Neural cell (in vitro differentiated cells): Measurements from ENCODE around the gene TMBIM1. TPM values are rescaled to one million over a fixed set of nuclear protein-coding genes. Genes with fewer than 3 reads are reported as not detected.

ENCODE experiments used
- H2AFZ ChIP-seq: fragments of 200-600, 300-800 bp; sonication (generic), shearing (Covaris generic); 2 replicates; pipeline ENCODE4 v1.6.0; 2014; ENCODE audit warnings: low read depth, mild to moderate bottlenecking, antibody characterized with exemption, low read length, moderate library complexity
- H3F3A ChIP-seq: fragments of 200-600 bp; shearing (Covaris generic); 2 replicates; pipeline ENCODE4 v1.6.1; 2016; ENCODE audit warnings: mild to moderate bottlenecking, moderate library complexity, mixed read lengths, antibody characterized with exemption, low read length; ENCODE audit not compliant: insufficient read depth, poor library complexity, severe bottlenecking
- H3K27ac ChIP-seq: fragments of 200-600, 300-800 bp; sonication (generic), shearing (Covaris generic); 2 replicates; pipeline ENCODE4 v1.5.1; 2014; ENCODE audit warnings: mild to moderate bottlenecking, low read length, moderate library complexity
- H3K27me3 ChIP-seq: fragments of 300-800, 200-600 bp; sonication (generic), shearing (Covaris generic); 2 replicates; pipeline ENCODE4 v1.6.0; 2014; ENCODE audit warnings: mild to moderate bottlenecking, low read depth, low read length, moderate library complexity; ENCODE audit not compliant: insufficient read depth
- H3K36me3 ChIP-seq: fragments of 300-800, 200-600 bp; sonication (generic), shearing (Covaris generic); 2 replicates; pipeline ENCODE4 v1.5.1; 2014; ENCODE audit warnings: mild to moderate bottlenecking, antibody characterized with exemption, low read length, moderate library complexity; ENCODE audit not compliant: insufficient read depth
- H3K4me2 ChIP-seq: fragments of 300-800, 200-600 bp; sonication (generic), shearing (Covaris generic); 2 replicates; pipeline ENCODE4 v1.6.0; 2014; ENCODE audit warnings: mild to moderate bottlenecking, low read length
- H3K4me3 ChIP-seq: fragments of 300-800, 200-600 bp; sonication (generic), shearing (Covaris generic); 2 replicates; pipeline ENCODE4 v1.5.1; 2014; ENCODE audit warnings: mild to moderate bottlenecking, low read length, moderate library complexity
- H3K79me2 ChIP-seq: fragments of 200-600 bp; shearing (Covaris generic); replicated peaks from 2 replicates; pipeline ENCODE4 v1.6.0; 2014; ENCODE audit warnings: mild to moderate bottlenecking, low read length, moderate library complexity; ENCODE audit not compliant: insufficient read depth
- H3K9ac ChIP-seq: fragments of 300-800, 200-600 bp; sonication (generic), shearing (Covaris generic); 2 replicates; pipeline ENCODE4 v1.6.1; 2016; ENCODE audit warnings: mild to moderate bottlenecking, low read length, mixed read lengths
- H3K9me2 ChIP-seq: fragments of 200-600 bp; shearing (Covaris generic); 2 replicates; pipeline ENCODE4 v1.6.1; 2016; ENCODE audit warnings: mild to moderate bottlenecking, low read length, mixed read lengths; ENCODE audit not compliant: insufficient read depth
- H3K9me3 ChIP-seq: fragments of 200-600, 300-800 bp; sonication (generic), shearing (Covaris generic); 2 replicates; pipeline ENCODE4 v1.6.1; 2016; ENCODE audit warnings: mild to moderate bottlenecking, mixed run types, low read length, moderate library complexity, mixed read lengths
- H4K20me1 ChIP-seq: fragments of 200-600 bp; shearing (Covaris generic); 2 replicates; pipeline ENCODE4 v1.6.1; 2016; ENCODE audit warnings: mild to moderate bottlenecking, mixed run types; ENCODE audit not compliant: insufficient read depth
- CTCF ChIP-seq: fragments of 450-650 bp; IDR thresholded peaks from 2 replicates; pipeline ENCODE4 v1.5.1; 2014; ENCODE audit warnings: antibody characterized with exemption, mild to moderate bottlenecking, moderate library complexity; ENCODE audit not compliant: poor library complexity, severe bottlenecking
- EP300 ChIP-seq: fragments of 450-650 bp; conservative IDR thresholded peaks from 2 replicates; pipeline ENCODE4 v1.6.1; 2014; ENCODE audit warnings: antibody characterized with exemption, mild to moderate bottlenecking, moderate library complexity; ENCODE audit not compliant: poor library complexity, severe bottlenecking
- EZH2 ChIP-seq: fragments of 200-600, 300-800 bp; shearing (Covaris generic), sonication (generic); IDR thresholded peaks from 2 replicates; pipeline ENCODE4 v1.6.1; 2014; ENCODE audit warnings: antibody characterized with exemption, low read length, borderline replicate concordance, mild to moderate bottlenecking; ENCODE audit not compliant: insufficient read depth, poor library complexity, severe bottlenecking
- MXI1 ChIP-seq: fragments of 450-650 bp; conservative IDR thresholded peaks from 2 replicates; pipeline ENCODE4 v1.6.1; 2014; ENCODE audit warnings: antibody characterized with exemption, mild to moderate bottlenecking; ENCODE audit not compliant: poor library complexity, severe bottlenecking
- POLR2AphosphoS5 ChIP-seq: IDR thresholded peaks from 2 replicates; pipeline ENCODE4 v1.6.1; 2012
- RAD21 ChIP-seq: fragments of 450-650 bp; conservative IDR thresholded peaks from 2 replicates; pipeline ENCODE4 v1.6.1; 2014; ENCODE audit warnings: antibody characterized with exemption, mild to moderate bottlenecking, moderate library complexity
- SMC3 ChIP-seq: fragments of 450-650 bp; conservative IDR thresholded peaks from 2 replicates; pipeline ENCODE4 v1.6.1; 2014; ENCODE audit warnings: antibody characterized with exemption, mild to moderate bottlenecking, moderate library complexity; ENCODE audit not compliant: poor library complexity
- TAF1 ChIP-seq: IDR thresholded peaks from 2 replicates; pipeline ENCODE4 v1.6.1; 2012; ENCODE audit warnings: low read depth
- polyA plus RNA-seq: library from polyadenylated mRNA; depleted of rRNA; stranded (reverse); fragments of >200 nt; gene quantifications from 2 replicates; pipeline ENCODE4 v1.2.3, GENCODE V29; 2014
- TF ChIP-seq, protein P1 (sequence below): IDR thresholded peaks from 2 replicates; pipeline ENCODE4 v1.6.1; 2012; ENCODE audit warnings: borderline replicate concordance

The TMBIM1 gene
- polyA plus RNA-seq, 1 donor from 2014 or later = not detected

DNA sequence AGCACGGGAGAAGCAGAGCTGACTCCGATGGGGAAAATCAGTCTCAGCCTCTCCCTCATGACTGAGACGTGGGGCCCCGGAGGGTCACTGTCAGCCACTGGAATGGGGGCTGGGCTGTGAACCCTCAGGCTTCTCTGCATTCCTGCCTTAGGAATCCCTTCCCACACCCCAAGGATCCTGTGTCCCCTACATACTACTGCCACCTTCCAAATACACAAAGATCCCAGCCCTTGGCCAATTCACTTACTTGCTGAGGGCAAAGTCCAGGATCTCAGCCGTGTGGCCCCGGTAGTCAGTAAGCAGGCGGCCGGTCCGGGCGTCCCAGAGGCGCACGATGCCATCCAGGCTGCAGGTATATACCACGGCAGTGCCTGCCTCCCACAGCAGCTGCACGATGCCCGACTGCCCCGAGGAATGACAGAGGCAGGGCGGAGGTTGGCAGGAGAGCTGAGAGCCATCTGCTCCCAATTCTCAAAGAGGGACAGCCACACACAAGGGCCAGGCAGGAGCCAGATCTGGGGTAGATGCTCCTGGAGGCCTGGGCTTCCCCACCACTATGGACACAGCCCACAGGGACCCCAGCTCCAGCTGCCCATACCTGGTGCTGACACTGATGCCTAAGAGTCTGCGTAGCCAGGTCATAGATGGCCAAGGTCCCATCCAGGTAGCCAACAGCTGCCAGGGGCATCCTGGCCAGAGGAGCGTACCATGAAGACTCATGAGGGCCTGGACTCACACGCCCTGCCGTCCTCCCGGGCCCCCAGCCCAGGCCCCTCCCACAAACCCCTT lies 27.3 kb downstream of the TMBIM1 start:
- Histone ChIP-seq H3K27ac (no peak overlapping the region), H3K4me3 (no peak overlapping the region), H3K9ac (no peak overlapping the region), H3K27me3 (no peaks in the 10 kb centered on the region), H2AFZ (no peak overlapping the region), H4K20me1 (no peaks in the 10 kb centered on the region), H3F3A (no peaks in the 10 kb centered on the region), H3K79me2 (peaks cover 9% of the 10 kb centered on the region), H3K36me3 (no peaks in the 10 kb centered on the region), H3K9me2 (no peaks in the 10 kb centered on the region), H3K4me2 (no peak overlapping the region), H3K9me3 (no peaks in the 10 kb centered on the region)
- TF ChIP-seq, protein P1, sequence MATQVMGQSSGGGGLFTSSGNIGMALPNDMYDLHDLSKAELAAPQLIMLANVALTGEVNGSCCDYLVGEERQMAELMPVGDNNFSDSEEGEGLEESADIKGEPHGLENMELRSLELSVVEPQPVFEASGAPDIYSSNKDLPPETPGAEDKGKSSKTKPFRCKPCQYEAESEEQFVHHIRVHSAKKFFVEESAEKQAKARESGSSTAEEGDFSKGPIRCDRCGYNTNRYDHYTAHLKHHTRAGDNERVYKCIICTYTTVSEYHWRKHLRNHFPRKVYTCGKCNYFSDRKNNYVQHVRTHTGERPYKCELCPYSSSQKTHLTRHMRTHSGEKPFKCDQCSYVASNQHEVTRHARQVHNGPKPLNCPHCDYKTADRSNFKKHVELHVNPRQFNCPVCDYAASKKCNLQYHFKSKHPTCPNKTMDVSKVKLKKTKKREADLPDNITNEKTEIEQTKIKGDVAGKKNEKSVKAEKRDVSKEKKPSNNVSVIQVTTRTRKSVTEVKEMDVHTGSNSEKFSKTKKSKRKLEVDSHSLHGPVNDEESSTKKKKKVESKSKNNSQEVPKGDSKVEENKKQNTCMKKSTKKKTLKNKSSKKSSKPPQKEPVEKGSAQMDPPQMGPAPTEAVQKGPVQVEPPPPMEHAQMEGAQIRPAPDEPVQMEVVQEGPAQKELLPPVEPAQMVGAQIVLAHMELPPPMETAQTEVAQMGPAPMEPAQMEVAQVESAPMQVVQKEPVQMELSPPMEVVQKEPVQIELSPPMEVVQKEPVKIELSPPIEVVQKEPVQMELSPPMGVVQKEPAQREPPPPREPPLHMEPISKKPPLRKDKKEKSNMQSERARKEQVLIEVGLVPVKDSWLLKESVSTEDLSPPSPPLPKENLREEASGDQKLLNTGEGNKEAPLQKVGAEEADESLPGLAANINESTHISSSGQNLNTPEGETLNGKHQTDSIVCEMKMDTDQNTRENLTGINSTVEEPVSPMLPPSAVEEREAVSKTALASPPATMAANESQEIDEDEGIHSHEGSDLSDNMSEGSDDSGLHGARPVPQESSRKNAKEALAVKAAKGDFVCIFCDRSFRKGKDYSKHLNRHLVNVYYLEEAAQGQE = no peak
- TF ChIP-seq TAF1 = no peak
- no peak for TF ChIP-seq POLR2AphosphoS5
- TF ChIP-seq CTCF = no peak
- no peak for TF ChIP-seq EZH2
- no peak for TF ChIP-seq SMC3
- TF ChIP-seq MXI1 = no peak
- TF ChIP-seq RAD21 = no peak
- no peak for TF ChIP-seq EP300

DNA sequence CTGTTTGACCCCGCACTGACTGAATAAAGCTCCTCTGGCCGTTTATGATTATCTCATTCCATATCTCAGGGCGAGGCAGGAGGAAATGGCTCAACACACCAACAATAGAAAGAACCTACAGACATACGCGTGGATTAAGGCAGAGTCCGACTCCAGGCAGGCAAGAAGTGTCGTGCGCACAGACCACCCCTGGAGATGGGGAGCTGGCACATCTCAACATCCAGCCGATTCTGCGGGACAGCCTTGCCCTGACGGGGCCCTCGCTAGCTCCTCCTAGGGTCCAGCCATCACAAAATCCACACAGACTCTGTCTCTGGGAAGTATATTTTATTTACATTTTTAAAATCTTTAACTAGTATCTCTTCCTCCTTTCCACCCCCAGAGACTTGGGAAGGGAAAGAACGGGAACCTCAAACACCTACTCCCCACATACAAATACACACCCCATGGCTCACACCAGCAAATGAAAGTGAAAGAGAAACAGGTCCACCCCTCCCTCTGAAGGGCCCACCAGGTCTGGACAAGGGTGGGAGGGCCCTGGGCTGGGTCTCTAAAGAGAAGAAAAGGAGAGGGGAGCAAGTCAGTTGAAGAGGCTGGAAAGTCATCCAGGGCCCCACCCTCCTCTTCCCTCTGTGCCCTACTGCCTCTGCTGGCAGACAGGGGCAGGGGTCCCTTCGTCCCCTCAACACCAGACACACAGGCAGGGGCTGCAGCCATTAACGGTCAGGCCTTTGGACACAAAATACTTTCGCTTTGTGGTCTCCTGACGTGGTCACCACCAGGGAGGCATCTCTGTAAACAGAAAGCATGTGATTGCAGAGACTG lies 28.3 kb downstream of the TMBIM1 start:
- no peaks in the 10 kb centered on the region for H3K9me3 ChIP-seq
- no peak overlapping the region for H2AFZ ChIP-seq
- H4K20me1 ChIP-seq = no peaks in the 10 kb centered on the region
- H3K4me2 ChIP-seq = no peak overlapping the region
- H3K79me2 ChIP-seq = peaks cover 2% of the 10 kb centered on the region
- no peaks in the 10 kb centered on the region for H3F3A ChIP-seq
- no peak overlapping the region for H3K27ac ChIP-seq
- no peaks in the 10 kb centered on the region for H3K9me2 ChIP-seq
- no peak overlapping the region for H3K9ac ChIP-seq
- no peaks in the 10 kb centered on the region for H3K36me3 ChIP-seq
- no peaks in the 10 kb centered on the region for H3K27me3 ChIP-seq
- TF ChIP-seq, protein P1 = no peak
- no peak for TF ChIP-seq MXI1
- no peak for TF ChIP-seq POLR2AphosphoS5
- TF ChIP-seq SMC3 = no peak
- TF ChIP-seq EP300 = no peak
- no peak for TF ChIP-seq CTCF
- TF ChIP-seq TAF1 = no peak
- TF ChIP-seq RAD21 = no peak
- TF ChIP-seq EZH2 = no peak
- no peak overlapping the region for H3K4me3 ChIP-seq
